H1 (cell line): ENCODE data around the gene UBE3A. TPM values are rescaled to one million over a fixed set of nuclear protein-coding genes. Genes with fewer than 3 reads are reported as not detected.

Experiments used
- CTCF ChIA-PET: fragments of 300-600 bp; sonication (Branson Sonifier 250); formaldehyde crosslinking; loops from one replicate; lab custom pipeline; 2021; ENCODE audit not compliant: partially characterized antibody; lab: Charles Lee
- POLR2A ChIA-PET: fragments of 300-600 bp; sonication (Branson Sonifier 250); formaldehyde crosslinking; loops from one replicate; lab custom pipeline; 2021; ENCODE audit warnings: inconsistent platforms; ENCODE audit not compliant: partially characterized antibody; lab: Charles Lee
- DNase-seq, 2 experiments: peaks; one replicate each; pipeline versions ENCODE4 v3.0.0 to v3.0.0-alpha.2; 2010 to 2022; ENCODE audit warnings: low spot score in 2 of 2, low read depth in 1 of 2, mixed read lengths in 1 of 2
- FAIRE-seq: peaks from 2 replicates; lab custom pipeline; 2011; peaks lifted over from hg19 to GRCh38; lab: Jason Lieb, UNC
- H2AFZ ChIP-seq: 2 replicates; pipeline ENCODE4 v1.8.1; 2012; ENCODE audit warnings: low read length, inconsistent platforms
- H2AK5ac ChIP-seq: 2 replicates; pipeline ENCODE4 v1.6.1; 2013; ENCODE audit warnings: low read depth, low read length
- H2BK120ac ChIP-seq: replicated peaks from 2 replicates; pipeline ENCODE3; 2013; ENCODE audit warnings: low read depth, low read length, inconsistent platforms
- H2BK12ac ChIP-seq: 2 replicates; pipeline ENCODE4 v1.6.1; 2013; ENCODE audit warnings: low read depth, low read length
- H2BK15ac ChIP-seq: 2 replicates; pipeline ENCODE4 v1.6.1; 2013; ENCODE audit warnings: low read length
- H2BK20ac ChIP-seq: 2 replicates; pipeline ENCODE4 v1.6.1; 2013; ENCODE audit warnings: low read length
- H2BK5ac ChIP-seq: 2 replicates; pipeline ENCODE4 v1.6.1; 2013; ENCODE audit warnings: low read depth, low read length
- H3K14ac ChIP-seq: 2 replicates; pipeline ENCODE4 v1.6.1; 2013; ENCODE audit warnings: inconsistent platforms; ENCODE audit not compliant: insufficient read length
- H3K18ac ChIP-seq: 2 replicates; pipeline ENCODE4 v1.6.1; 2013; ENCODE audit warnings: low read length; ENCODE audit errors: extremely low read depth
- H3K23ac ChIP-seq: 2 replicates; pipeline ENCODE4 v1.6.1; 2013; ENCODE audit warnings: inconsistent platforms; ENCODE audit not compliant: insufficient read length
- H3K23me2 ChIP-seq: 2 replicates; pipeline ENCODE4 v1.6.1; 2013; ENCODE audit warnings: low read depth, low read length
- H3K27ac ChIP-seq: 2 replicates; pipeline ENCODE4 v1.6.1; 2011; ENCODE audit warnings: low read depth, low read length, inconsistent platforms
- H3K27me3 ChIP-seq, 4 experiments: replicated peaks in 1 of 4; 1 replicate in 1 of 4; 2 replicates in 3 of 4; pipeline versions ENCODE4 v1.6.1 to v1.8.1; 2011 to 2013; ENCODE audit warnings: low read length in 3 of 4, mild to moderate bottlenecking in 3 of 4, inconsistent platforms in 2 of 4, mixed read lengths in 2 of 4, moderate library complexity in 1 of 4; ENCODE audit not compliant: control insufficient read depth in 3 of 4, insufficient read depth in 3 of 4; ENCODE audit errors: extremely low read depth in 1 of 4
- H3K36me3 ChIP-seq, 4 experiments: 2 replicates each; pipeline versions ENCODE4 v1.6.1 to v1.8.1; 2011 to 2013; ENCODE audit warnings: mild to moderate bottlenecking in 4 of 4, low read length in 3 of 4, moderate library complexity in 2 of 4, control low read depth in 1 of 4, inconsistent platforms in 1 of 4; ENCODE audit not compliant: insufficient read depth in 4 of 4, control insufficient read depth in 2 of 4
- H3K4ac ChIP-seq: replicated peaks from 2 replicates; pipeline ENCODE3; 2013; ENCODE audit warnings: low read length, low read depth, mixed read lengths, inconsistent platforms; ENCODE audit not compliant: insufficient read length
- H3K4me1 ChIP-seq, 4 experiments: replicated peaks in 1 of 4; 1 replicate in 1 of 4; 2 replicates in 3 of 4; pipeline versions ENCODE4 v1.6.1 to v1.8.1; 2011 to 2013; ENCODE audit warnings: low read length in 3 of 4, inconsistent platforms in 2 of 4, mixed read lengths in 1 of 4; ENCODE audit not compliant: insufficient read depth in 4 of 4, control insufficient read depth in 3 of 4
- H3K4me2 ChIP-seq, 2 experiments: 2 replicates each; pipeline versions ENCODE4 v1.6.1 to v1.8.1; 2011 to 2013; ENCODE audit warnings: low read depth in 2 of 2, low read length in 2 of 2, control low read depth in 1 of 2, inconsistent platforms in 1 of 2, mild to moderate bottlenecking in 1 of 2; ENCODE audit not compliant: insufficient read depth in 1 of 2
- H3K4me3 ChIP-seq, 4 experiments: fragments of 200-600, 300-600 bp in 1 of 4; sonication (generic), shearing (Covaris generic), sonication (Bioruptor Twin) in 1 of 4; 2 replicates each; pipeline versions ENCODE4 v1.5.1 to v1.8.1; 2011 to 2016; ENCODE audit warnings: low read length in 4 of 4, low read depth in 3 of 4, control low read depth in 2 of 4, inconsistent platforms in 2 of 4, mild to moderate bottlenecking in 2 of 4, mixed read lengths in 1 of 4, moderate library complexity in 1 of 4; ENCODE audit not compliant: insufficient read depth in 2 of 4; ENCODE audit errors: extremely low read depth in 1 of 4
- H3K56ac ChIP-seq: replicated peaks from 2 replicates; pipeline ENCODE3; 2013; ENCODE audit warnings: low read depth, mild to moderate bottlenecking, mixed read lengths, low read length, inconsistent platforms; ENCODE audit not compliant: insufficient read length
- H3K79me1 ChIP-seq: 2 replicates; pipeline ENCODE4 v1.6.1; 2013; ENCODE audit warnings: low read depth, low read length, control low read depth
- H3K79me2 ChIP-seq, 2 experiments: 2 replicates each; pipeline versions ENCODE4 v1.6.1 to v1.8.1; 2012 to 2013; ENCODE audit warnings: low read length in 2 of 2, mild to moderate bottlenecking in 2 of 2, inconsistent platforms in 1 of 2; ENCODE audit not compliant: insufficient read depth in 2 of 2, control insufficient read depth in 1 of 2
- H3K9ac ChIP-seq, 4 experiments: replicated peaks in 1 of 4; 1 replicate in 1 of 4; 2 replicates in 3 of 4; pipeline versions ENCODE4 v1.6.1 to v1.8.1; 2011 to 2013; ENCODE audit warnings: low read depth in 3 of 4, low read length in 3 of 4, control low read depth in 2 of 4, mild to moderate bottlenecking in 2 of 4, moderate library complexity in 2 of 4, inconsistent platforms in 1 of 4; ENCODE audit errors: extremely low read depth in 1 of 4
- H3K9me3 ChIP-seq, 2 experiments: 2 replicates each; pipeline versions ENCODE4 v1.6.1 to v1.8.1; 2012 to 2013; ENCODE audit warnings: mild to moderate bottlenecking in 2 of 2, moderate library complexity in 2 of 2, control low read depth in 1 of 2, inconsistent platforms in 1 of 2, low read depth in 1 of 2, low read length in 1 of 2, mixed read lengths in 1 of 2; ENCODE audit not compliant: insufficient read depth in 2 of 2
- H4K20me1 ChIP-seq, 2 experiments: replicated peaks in 1 of 2; 2 replicates each; pipeline versions ENCODE3 to v1.8.1; 2011 to 2013; ENCODE audit warnings: inconsistent platforms in 2 of 2, low read length in 2 of 2, mild to moderate bottlenecking in 1 of 2; ENCODE audit not compliant: insufficient read depth in 2 of 2, control insufficient read depth in 1 of 2
- H4K5ac ChIP-seq: 2 replicates; pipeline ENCODE4 v1.6.1; 2013; ENCODE audit warnings: low read length, low read depth, mixed read lengths, inconsistent platforms; ENCODE audit not compliant: insufficient read length
- H4K8ac ChIP-seq: 2 replicates; pipeline ENCODE4 v1.8.0; 2013; ENCODE audit warnings: mild to moderate bottlenecking, moderate library complexity, low read length, inconsistent platforms; ENCODE audit not compliant: insufficient read depth; ENCODE audit errors: extremely low read depth
- H4K91ac ChIP-seq: replicated peaks from 2 replicates; pipeline ENCODE3; 2013; ENCODE audit warnings: low read length, mixed read lengths, inconsistent platforms; ENCODE audit not compliant: insufficient read length
- BRCA1 ChIP-seq: IDR thresholded peaks from 2 replicates; pipeline ENCODE4 v1.6.1; 2012; ENCODE audit warnings: low read depth, low read length, improper control_type of control experiment
- CBX8 ChIP-seq: fragments of 300-800, 300-1000 bp; sonication (generic); IDR thresholded peaks from 2 replicates; pipeline ENCODE4 v1.7.1; 2016; ENCODE audit warnings: low read depth, low read length, borderline replicate concordance
- CEBPB ChIP-seq: IDR thresholded peaks from 2 replicates; pipeline ENCODE4 v1.6.1; 2012; ENCODE audit warnings: low read depth, low read length
- CHD1 ChIP-seq: IDR thresholded peaks from 2 replicates; pipeline ENCODE4 v1.6.1; 2012; ENCODE audit warnings: low read depth, low read length, improper control_type of control experiment
- MAFK ChIP-seq: IDR thresholded peaks from 2 replicates; pipeline ENCODE4 v1.6.1; 2012; ENCODE audit warnings: low read depth, mild to moderate bottlenecking, improper control_type of control experiment, low read length
- POLR2AphosphoS5 ChIP-seq: IDR thresholded peaks from 2 replicates; pipeline ENCODE4 v1.6.1; 2011; ENCODE audit warnings: low read depth, low read length
- SIN3A ChIP-seq, 2 experiments: IDR thresholded peaks in 1 of 2; conservative IDR thresholded peaks in 1 of 2; 2 replicates each; pipeline ENCODE4 v1.6.1; 2011 to 2012; ENCODE audit warnings: low read length in 2 of 2, improper control_type of control experiment in 1 of 2, low read depth in 1 of 2, mild to moderate bottlenecking in 1 of 2
- TAF1 ChIP-seq: IDR thresholded peaks from 2 replicates; pipeline ENCODE4 v1.6.1; 2011; ENCODE audit warnings: mild to moderate bottlenecking, low read depth, low read length
- TAF7 ChIP-seq: optimal IDR thresholded peaks from 2 replicates; pipeline ENCODE3; 2011; ENCODE audit warnings: low read depth, mild to moderate bottlenecking, inconsistent platforms, low read length, moderate library complexity, borderline replicate concordance
- TBP ChIP-seq: IDR thresholded peaks from 2 replicates; pipeline ENCODE4 v1.6.1; 2011; ENCODE audit warnings: low read depth, low read length, improper control_type of control experiment
- TCF12 ChIP-seq: IDR thresholded peaks from 2 replicates; pipeline ENCODE4 v1.6.1; 2011; ENCODE audit warnings: low read depth, mild to moderate bottlenecking, low read length
- YY1 ChIP-seq: IDR thresholded peaks from 2 replicates; pipeline ENCODE4 v1.6.1; 2011; ENCODE audit warnings: low read depth, mild to moderate bottlenecking, low read length
- WGBS, 2 experiments: shearing (Covaris generic) in 1 of 2; methylation state at CpG; one replicate each; pipeline versions ENCODE4 v1.1.6 to v1.1.7; 2013 to 2015; ENCODE audit warnings: low lambda C conversion rate in 2 of 2, mixed read lengths in 2 of 2, inconsistent platforms in 1 of 2, low coverage in 1 of 2, missing lambda C conversion rate in 1 of 2; ENCODE audit not compliant: insufficient replicate concordance in 2 of 2, insufficient coverage in 1 of 2, insufficient read length in 1 of 2; ENCODE audit errors: extremely low coverage in 1 of 2, missing lambda C conversion rate in 1 of 2; 5-methylcytosine and 5-hydroxymethylcytosine counted together
- polyA plus RNA-seq, 7 experiments: library from polyadenylated mRNA; depleted of rRNA in 3 of 7; stranded (reverse) in 5 of 7; unstranded in 2 of 7; fragments of >200 nt in 5 of 7; fragments of 200-250 nt in 2 of 7; gene quantifications; 1 replicate in 5 of 7; 2 replicates in 1 of 7; 4 replicates in 1 of 7; pipeline versions ENCODE4 v1.2.1 to v1.2.3, GENCODE V29; 2011 to 2013; ENCODE audit warnings: missing spikeins in 2 of 7, mixed read lengths in 2 of 7
- total RNA-seq: library from RNA; stranded (reverse); fragmentation: NEBNext Ultra II Directional; extraction: Animal tissue kit (Norgen Biotek cat#: 25700); gene quantifications from 2 replicates; pipeline ENCODE4 v1.2.1, GENCODE V29; 2021

UBE3A gene
- total and polyA plus RNA-seq, 2 of the 8 experiments (the other 6 are each of a cell fraction or from before 2014, with no cell fraction given): 13.8 to 110 TPM

- no peak overlapping the region for H2AK5ac ChIP-seq
- H2BK120ac ChIP-seq: no peak overlapping the region
- no peak overlapping the region for H4K5ac ChIP-seq
- CTCF ChIA-PET: interaction anchor here (0.8 to 1.8 kb wide), 4 partner anchors 11 to 401 kb away, joined by 3 to 5 read pairs (median 4); no protein-coding TSS in a partner anchor
- no peak overlapping the region for H4K91ac ChIP-seq
- no peaks in the 10 kb centered on the region for H3K36me3 ChIP-seq
- no peak overlapping the region for H3K4me2 ChIP-seq
- H3K9ac ChIP-seq: no peak overlapping the region
- no peaks in the 10 kb centered on the region for H3K79me2 ChIP-seq
- no peak overlapping the region for H2BK20ac ChIP-seq
- H3K4ac ChIP-seq: no peak overlapping the region
- POLR2A ChIA-PET: no interaction called here
- no peak overlapping the region for H2AFZ ChIP-seq
- H2BK5ac ChIP-seq: no peak overlapping the region
- H3K4me1 ChIP-seq: peaks cover 0 to 9% (median 5%) of the 10 kb centered on the region in 4 experiments; a peak in 3 of 7 replicates
- H3K27ac ChIP-seq: no peak overlapping the region
- no peak overlapping the region for H3K14ac ChIP-seq
- H3K18ac ChIP-seq: no peak overlapping the region
- H3K4me3 ChIP-seq: no peak overlapping the region
- H3K79me1 ChIP-seq: no peaks in the 10 kb centered on the region
- WGBS, 2 experiments: 87% methylated on average over 3 of the region's 3 CpGs; no CpG with 5 or more reads in 1 of the 2 experiments
- H3K9me3 ChIP-seq: no peaks in the 10 kb centered on the region
- FAIRE-seq (no peak), DNase-seq (no peak)
- H3K56ac ChIP-seq: no peak overlapping the region
- H4K8ac ChIP-seq: no peak overlapping the region
- H3K27me3 ChIP-seq: no peaks in the 10 kb centered on the region
- H2BK15ac ChIP-seq: no peak overlapping the region
- H3K23ac ChIP-seq: no peak overlapping the region
- H3K23me2 ChIP-seq: no peaks in the 10 kb centered on the region
- H4K20me1 ChIP-seq: no peaks in the 10 kb centered on the region
- H2BK12ac ChIP-seq: no peak overlapping the region
- no peak for TF ChIP-seq CEBPB
- no peak for TF ChIP-seq TCF12
- no peak for TF ChIP-seq CBX8
- TF ChIP-seq TBP: no peak
- no peak for TF ChIP-seq YY1
- no peak for TF ChIP-seq SIN3A (conservative IDR thresholded peaks at IDR 0.05 in 1 of 2, IDR thresholded peaks at IDR 0.05 in 1 of 2; ENCODE audit: low read depth in 1 of 2, low read length in 2 of 2)
- no peak for TF ChIP-seq TAF7
- no peak for TF ChIP-seq TAF1
- no peak for TF ChIP-seq POLR2AphosphoS5
- no peak for TF ChIP-seq CHD1
- no peak for TF ChIP-seq BRCA1
- no peak for TF ChIP-seq MAFK
Measured at GRCh38 chr15:25478313-25478712, 39.5 kb upstream of the UBE3A start.
